WTC11 (cell line): ENCODE measurements around the gene LTBP2. TPM values are rescaled to one million over a fixed set of nuclear protein-coding genes. Genes with fewer than 3 reads are reported as not detected.

ENCODE experiments used
- ATAC-seq: fragments of 200-7000 bp; cut with Tn5 transposase; 2 replicates; pipeline ENCODE4 v1.10.0; 2021; ENCODE audit warnings: mild to moderate bottlenecking, moderate library complexity
- CTCF ChIA-PET: fragments of 300-600 bp; sonication (Branson Sonifier 250); formaldehyde crosslinking; loops from one replicate; lab custom pipeline; 2021; ENCODE audit warnings: antibody characterized with exemption; lab: Charles Lee
- POLR2A ChIA-PET: fragments of 350-600 bp; sonication (Branson Sonifier 250); formaldehyde crosslinking; loops from one replicate; lab custom pipeline; 2021; ENCODE audit warnings: antibody characterized with exemption; lab: Charles Lee
- DNase-seq: peaks from one replicate; pipeline ENCODE4 v3.0.0; 2021; ENCODE audit warnings: low spot score
- H3K27ac Mint-ChIP-seq: 2 replicates; pipeline ENCODE4 v1.8.0; 2021; ENCODE audit warnings: mixed read lengths
- H3K27me3 Mint-ChIP-seq: 2 replicates; pipeline ENCODE4 v1.8.0; 2021; ENCODE audit warnings: low read depth, mild to moderate bottlenecking, moderate library complexity, mixed read lengths
- H3K36me3 Mint-ChIP-seq: 2 replicates; pipeline ENCODE4 v1.8.0; 2021; ENCODE audit warnings: mixed read lengths
- H3K4me1 Mint-ChIP-seq: 2 replicates; pipeline ENCODE4 v1.8.0; 2022; ENCODE audit warnings: mixed read lengths
- H3K4me3 Mint-ChIP-seq: 2 replicates; pipeline ENCODE4 v1.8.0; 2021; ENCODE audit warnings: mild to moderate bottlenecking, moderate library complexity, mixed read lengths
- H3K9me3 Mint-ChIP-seq: 2 replicates; pipeline ENCODE4 v1.8.0; 2021; ENCODE audit warnings: mixed read lengths
- CBFB ChIP-seq: sonication (generic); formaldehyde crosslinking; IDR thresholded peaks from 2 replicates; pipeline ENCODE4 v1.8.1; 2022; ENCODE audit warnings: mild to moderate bottlenecking, low read depth, missing genetic modification reagents
- CREB1 ChIP-seq: sonication (generic); formaldehyde crosslinking; IDR thresholded peaks from 2 replicates; pipeline ENCODE4 v1.8.0; 2023; ENCODE audit warnings: mild to moderate bottlenecking, missing genetic modification reagents
- FOXJ3 ChIP-seq: sonication (generic); formaldehyde crosslinking; IDR thresholded peaks from 2 replicates; pipeline ENCODE4 v1.9.0; 2021; ENCODE audit warnings: missing genetic modification reagents, mild to moderate bottlenecking, borderline replicate concordance
- IRF2 ChIP-seq: sonication (generic); formaldehyde crosslinking; IDR thresholded peaks from 2 replicates; pipeline ENCODE4 v1.8.0; 2022; ENCODE audit warnings: low read depth, missing genetic modification reagents, borderline replicate concordance
- NR2C2 ChIP-seq: sonication (generic); formaldehyde crosslinking; IDR thresholded peaks from 2 replicates; pipeline ENCODE4 v1.8.0; 2022; ENCODE audit warnings: mild to moderate bottlenecking, missing genetic modification reagents
- TCF7 ChIP-seq: sonication (generic); formaldehyde crosslinking; IDR thresholded peaks from 2 replicates; pipeline ENCODE4 v1.8.0; 2022; ENCODE audit warnings: mild to moderate bottlenecking, low read depth, missing genetic modification reagents, moderate library complexity
- TP53 ChIP-seq: sonication (generic); formaldehyde crosslinking; IDR thresholded peaks from 2 replicates; pipeline ENCODE4 v1.8.1; 2023; ENCODE audit warnings: mild to moderate bottlenecking, missing genetic modification reagents
- ZBTB21 ChIP-seq: sonication (generic); formaldehyde crosslinking; IDR thresholded peaks from 2 replicates; pipeline ENCODE4 v1.8.1; 2023; ENCODE audit warnings: mild to moderate bottlenecking, missing genetic modification reagents, borderline replicate concordance
- total RNA-seq: library from RNA; stranded (reverse); gene quantifications from 3 replicates; pipeline ENCODE4 v1.2.3, GENCODE V29; 2021
- TF ChIP-seq, protein P1 (sequence below): sonication (generic); formaldehyde crosslinking; IDR thresholded peaks from 2 replicates; pipeline ENCODE4 v1.8.0; 2022; ENCODE audit warnings: missing genetic modification reagents
- TF ChIP-seq, protein P2 (sequence below): sonication (generic); formaldehyde crosslinking; IDR thresholded peaks from 2 replicates; pipeline ENCODE4 v1.8.1; 2023; ENCODE audit warnings: mild to moderate bottlenecking, missing genetic modification reagents, moderate library complexity
- TF ChIP-seq, protein P3 (sequence below): fragments of 200-600 bp; IDR thresholded peaks from 2 replicates; pipeline ENCODE4 v1.8.0; 2022; ENCODE audit warnings: antibody characterized with exemption
- TF ChIP-seq, protein P4 (sequence below): sonication (generic); formaldehyde crosslinking; IDR thresholded peaks from 2 replicates; pipeline ENCODE4 v1.8.1; 2022; ENCODE audit warnings: mild to moderate bottlenecking, missing genetic modification reagents, moderate library complexity, borderline replicate concordance
- TF ChIP-seq, protein P5 (sequence below): sonication (generic); formaldehyde crosslinking; IDR thresholded peaks from 2 replicates; pipeline ENCODE4 v1.8.1; 2023; ENCODE audit warnings: mild to moderate bottlenecking, missing genetic modification reagents

LTBP2 gene
- total RNA-seq, 1 experiment from 2014 or later = 1.2 TPM

DNA sequence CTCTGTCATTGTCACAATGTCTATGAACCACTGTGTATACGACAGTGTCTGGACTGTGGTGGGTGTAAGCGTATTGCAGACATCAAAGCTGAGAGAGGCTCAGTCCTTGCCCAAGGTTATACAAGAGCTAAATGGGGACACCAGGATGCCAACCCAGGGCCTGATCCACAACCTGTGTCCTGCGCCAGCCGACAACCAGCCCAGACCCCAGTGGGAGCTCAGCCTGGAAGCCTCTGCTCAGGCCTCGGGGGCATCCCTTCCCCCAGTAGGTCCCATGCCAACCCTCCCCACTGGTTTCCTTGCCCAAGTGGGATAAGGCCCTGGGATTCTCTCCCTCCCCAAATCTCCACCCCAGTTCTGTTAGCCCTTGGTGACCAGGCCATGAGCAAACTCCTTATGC, 54.3 kb downstream of the LTBP2 start (continued):
- TF ChIP-seq, protein P1, sequence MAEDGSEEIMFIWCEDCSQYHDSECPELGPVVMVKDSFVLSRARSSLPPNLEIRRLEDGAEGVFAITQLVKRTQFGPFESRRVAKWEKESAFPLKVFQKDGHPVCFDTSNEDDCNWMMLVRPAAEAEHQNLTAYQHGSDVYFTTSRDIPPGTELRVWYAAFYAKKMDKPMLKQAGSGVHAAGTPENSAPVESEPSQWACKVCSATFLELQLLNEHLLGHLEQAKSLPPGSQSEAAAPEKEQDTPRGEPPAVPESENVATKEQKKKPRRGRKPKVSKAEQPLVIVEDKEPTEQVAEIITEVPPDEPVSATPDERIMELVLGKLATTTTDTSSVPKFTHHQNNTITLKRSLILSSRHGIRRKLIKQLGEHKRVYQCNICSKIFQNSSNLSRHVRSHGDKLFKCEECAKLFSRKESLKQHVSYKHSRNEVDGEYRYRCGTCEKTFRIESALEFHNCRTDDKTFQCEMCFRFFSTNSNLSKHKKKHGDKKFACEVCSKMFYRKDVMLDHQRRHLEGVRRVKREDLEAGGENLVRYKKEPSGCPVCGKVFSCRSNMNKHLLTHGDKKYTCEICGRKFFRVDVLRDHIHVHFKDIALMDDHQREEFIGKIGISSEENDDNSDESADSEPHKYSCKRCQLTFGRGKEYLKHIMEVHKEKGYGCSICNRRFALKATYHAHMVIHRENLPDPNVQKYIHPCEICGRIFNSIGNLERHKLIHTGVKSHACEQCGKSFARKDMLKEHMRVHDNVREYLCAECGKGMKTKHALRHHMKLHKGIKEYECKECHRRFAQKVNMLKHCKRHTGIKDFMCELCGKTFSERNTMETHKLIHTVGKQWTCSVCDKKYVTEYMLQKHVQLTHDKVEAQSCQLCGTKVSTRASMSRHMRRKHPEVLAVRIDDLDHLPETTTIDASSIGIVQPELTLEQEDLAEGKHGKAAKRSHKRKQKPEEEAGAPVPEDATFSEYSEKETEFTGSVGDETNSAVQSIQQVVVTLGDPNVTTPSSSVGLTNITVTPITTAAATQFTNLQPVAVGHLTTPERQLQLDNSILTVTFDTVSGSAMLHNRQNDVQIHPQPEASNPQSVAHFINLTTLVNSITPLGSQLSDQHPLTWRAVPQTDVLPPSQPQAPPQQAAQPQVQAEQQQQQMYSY (CRISPR knock-in tag) = no peak

DNA sequence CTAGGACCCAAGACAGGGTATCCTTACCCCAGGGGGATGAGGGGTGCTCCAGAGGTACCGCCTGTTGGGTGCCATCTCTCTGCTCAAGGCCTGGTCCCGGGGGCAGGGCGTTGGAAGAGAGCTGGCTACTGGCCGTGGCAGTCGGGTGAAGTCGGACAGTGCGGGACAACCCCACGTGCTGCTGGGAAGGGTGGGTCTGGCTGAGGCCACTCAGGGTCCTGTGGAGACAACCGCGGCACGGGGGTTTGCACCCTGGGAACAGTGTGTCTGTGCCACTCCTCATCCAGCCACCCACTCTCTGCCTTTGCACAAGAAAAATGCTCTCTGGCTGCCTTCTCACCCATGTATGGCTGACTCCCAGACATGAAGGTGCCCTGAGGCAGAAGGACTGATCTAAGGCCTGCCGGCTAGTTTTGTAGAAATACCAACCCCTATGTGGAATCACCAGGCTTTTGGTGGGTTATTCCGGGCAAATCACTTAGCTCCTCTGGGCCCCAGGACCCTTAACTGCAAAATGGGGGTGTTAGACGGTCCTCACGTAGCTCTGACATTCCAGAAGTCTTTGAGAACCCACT, 56.5 kb downstream of the LTBP2 start:
- no peak for TF ChIP-seq CREB1 (CRISPR knock-in tag)
- TF ChIP-seq, protein P2, sequence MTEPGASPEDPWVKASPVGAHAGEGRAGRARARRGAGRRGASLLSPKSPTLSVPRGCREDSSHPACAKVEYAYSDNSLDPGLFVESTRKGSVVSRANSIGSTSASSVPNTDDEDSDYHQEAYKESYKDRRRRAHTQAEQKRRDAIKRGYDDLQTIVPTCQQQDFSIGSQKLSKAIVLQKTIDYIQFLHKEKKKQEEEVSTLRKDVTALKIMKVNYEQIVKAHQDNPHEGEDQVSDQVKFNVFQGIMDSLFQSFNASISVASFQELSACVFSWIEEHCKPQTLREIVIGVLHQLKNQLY (CRISPR knock-in tag) = no peak
- TF ChIP-seq, protein P3, sequence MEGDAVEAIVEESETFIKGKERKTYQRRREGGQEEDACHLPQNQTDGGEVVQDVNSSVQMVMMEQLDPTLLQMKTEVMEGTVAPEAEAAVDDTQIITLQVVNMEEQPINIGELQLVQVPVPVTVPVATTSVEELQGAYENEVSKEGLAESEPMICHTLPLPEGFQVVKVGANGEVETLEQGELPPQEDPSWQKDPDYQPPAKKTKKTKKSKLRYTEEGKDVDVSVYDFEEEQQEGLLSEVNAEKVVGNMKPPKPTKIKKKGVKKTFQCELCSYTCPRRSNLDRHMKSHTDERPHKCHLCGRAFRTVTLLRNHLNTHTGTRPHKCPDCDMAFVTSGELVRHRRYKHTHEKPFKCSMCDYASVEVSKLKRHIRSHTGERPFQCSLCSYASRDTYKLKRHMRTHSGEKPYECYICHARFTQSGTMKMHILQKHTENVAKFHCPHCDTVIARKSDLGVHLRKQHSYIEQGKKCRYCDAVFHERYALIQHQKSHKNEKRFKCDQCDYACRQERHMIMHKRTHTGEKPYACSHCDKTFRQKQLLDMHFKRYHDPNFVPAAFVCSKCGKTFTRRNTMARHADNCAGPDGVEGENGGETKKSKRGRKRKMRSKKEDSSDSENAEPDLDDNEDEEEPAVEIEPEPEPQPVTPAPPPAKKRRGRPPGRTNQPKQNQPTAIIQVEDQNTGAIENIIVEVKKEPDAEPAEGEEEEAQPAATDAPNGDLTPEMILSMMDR = no peak
- TF ChIP-seq, protein P4, sequence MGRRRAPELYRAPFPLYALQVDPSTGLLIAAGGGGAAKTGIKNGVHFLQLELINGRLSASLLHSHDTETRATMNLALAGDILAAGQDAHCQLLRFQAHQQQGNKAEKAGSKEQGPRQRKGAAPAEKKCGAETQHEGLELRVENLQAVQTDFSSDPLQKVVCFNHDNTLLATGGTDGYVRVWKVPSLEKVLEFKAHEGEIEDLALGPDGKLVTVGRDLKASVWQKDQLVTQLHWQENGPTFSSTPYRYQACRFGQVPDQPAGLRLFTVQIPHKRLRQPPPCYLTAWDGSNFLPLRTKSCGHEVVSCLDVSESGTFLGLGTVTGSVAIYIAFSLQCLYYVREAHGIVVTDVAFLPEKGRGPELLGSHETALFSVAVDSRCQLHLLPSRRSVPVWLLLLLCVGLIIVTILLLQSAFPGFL (CRISPR knock-in tag) = no peak
- TF ChIP-seq TCF7 = no peak
- TF ChIP-seq FOXJ3 (CRISPR knock-in tag) = no peak
- TF ChIP-seq TP53 (CRISPR knock-in tag) = no peak
- TF ChIP-seq, protein P5, sequence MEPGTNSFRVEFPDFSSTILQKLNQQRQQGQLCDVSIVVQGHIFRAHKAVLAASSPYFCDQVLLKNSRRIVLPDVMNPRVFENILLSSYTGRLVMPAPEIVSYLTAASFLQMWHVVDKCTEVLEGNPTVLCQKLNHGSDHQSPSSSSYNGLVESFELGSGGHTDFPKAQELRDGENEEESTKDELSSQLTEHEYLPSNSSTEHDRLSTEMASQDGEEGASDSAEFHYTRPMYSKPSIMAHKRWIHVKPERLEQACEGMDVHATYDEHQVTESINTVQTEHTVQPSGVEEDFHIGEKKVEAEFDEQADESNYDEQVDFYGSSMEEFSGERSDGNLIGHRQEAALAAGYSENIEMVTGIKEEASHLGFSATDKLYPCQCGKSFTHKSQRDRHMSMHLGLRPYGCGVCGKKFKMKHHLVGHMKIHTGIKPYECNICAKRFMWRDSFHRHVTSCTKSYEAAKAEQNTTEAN (CRISPR knock-in tag) = no peak
- POLR2A ChIA-PET = no interaction called here
- H3K27ac Mint-ChIP-seq = no peak overlapping the region

DNA sequence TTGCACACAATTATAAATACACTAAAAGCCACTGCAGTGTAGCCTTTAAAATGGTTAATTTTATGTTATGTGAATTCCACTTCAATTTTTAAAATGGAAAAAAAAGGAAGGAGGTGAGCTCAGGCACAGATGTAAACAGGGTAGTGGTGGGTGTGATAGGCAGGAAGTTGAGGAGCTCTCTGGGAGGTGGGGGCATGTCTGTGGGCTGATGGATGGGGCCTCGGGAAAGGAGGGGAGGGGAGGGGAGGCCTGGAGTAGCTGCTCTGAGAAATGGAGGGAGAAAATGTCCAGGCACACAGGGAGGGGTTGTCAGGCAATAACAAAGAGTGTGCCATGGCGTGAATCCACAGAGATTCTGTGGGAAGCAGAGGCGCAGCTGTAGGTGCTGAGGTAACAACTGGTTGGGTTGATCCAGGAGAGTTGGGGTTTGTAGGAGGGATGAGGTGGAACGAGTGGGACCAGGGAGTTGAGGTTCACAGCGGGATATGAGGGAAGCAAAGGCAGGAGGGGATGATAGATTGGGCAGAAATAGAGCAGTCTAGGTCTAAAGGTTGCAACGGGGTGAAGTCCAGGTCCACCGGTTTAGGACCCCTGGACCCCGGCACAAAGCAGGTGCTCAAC, 57.2 kb downstream of the LTBP2 start:
- POLR2A ChIA-PET = no interaction called here
- peaks cover 14% of the 10 kb centered on the region for H3K4me1 Mint-ChIP-seq
- ATAC-seq = no peak

More for the DNA sequence above, 56.5 kb downstream of the LTBP2 start:
- DNase-seq (no peak), ATAC-seq (no peak)
- H3K4me1 Mint-ChIP-seq = peaks cover 14% of the 10 kb centered on the region
- no peak overlapping the region for H3K4me3 Mint-ChIP-seq
- CTCF ChIA-PET = interaction anchor here (1.1 kb wide), 1 partner anchor 17 kb away, joined by 5 read pairs; no protein-coding TSS in a partner anchor
- H3K27me3 Mint-ChIP-seq = no peaks in the 10 kb centered on the region
- no peaks in the 10 kb centered on the region for H3K9me3 Mint-ChIP-seq
- H3K36me3 Mint-ChIP-seq = no peaks in the 10 kb centered on the region

More for the DNA sequence above, 57.2 kb downstream of the LTBP2 start:
- H3K9me3 Mint-ChIP-seq = no peaks in the 10 kb centered on the region
- no peak overlapping the region for H3K27ac Mint-ChIP-seq
- CTCF ChIA-PET = interaction anchor here (0.7 to 6.0 kb wide), 3 partner anchors 18 to 54 kb away, joined by 3 to 36 read pairs (median 3); no protein-coding TSS in a partner anchor
- DNase-seq = no peak
- TF ChIP-seq ZBTB21 (CRISPR knock-in tag) (no peak), NR2C2 (no peak), CBFB (no peak), IRF2 (CRISPR knock-in tag) (no peak)
- no peak overlapping the region for H3K4me3 Mint-ChIP-seq
- no peaks in the 10 kb centered on the region for H3K36me3 Mint-ChIP-seq
- no peaks in the 10 kb centered on the region for H3K27me3 Mint-ChIP-seq
